Activated naive CD8-positive, alpha-beta T cell treated with anti-CD3 and anti-CD28 coated beads, Interleukin-2, amount 50 U/mL, for 24 hours (primary cell): ENCODE measurements around the gene SRXN1.

Experiments used
- ATAC-seq: fragments of 150-1000 bp; cut with Tn5 transposase; one replicate; pipeline ENCODE4 v1.10.0; 2021
- DNase-seq: peaks from one replicate; pipeline ENCODE4 v3.0.0; 2021
- H3K27ac Mint-ChIP-seq: one replicate; pipeline ENCODE4 v1.8.0; 2021; ENCODE audit warnings: mild to moderate bottlenecking, mixed read lengths
- H3K27me3 Mint-ChIP-seq: one replicate; pipeline ENCODE4 v1.8.0; 2021; ENCODE audit warnings: mixed read lengths
- H3K36me3 Mint-ChIP-seq: one replicate; pipeline ENCODE4 v1.8.0; 2021; ENCODE audit warnings: low read depth, mixed read lengths
- H3K4me1 Mint-ChIP-seq: one replicate; pipeline ENCODE4 v1.8.0; 2021; ENCODE audit warnings: mixed read lengths
- H3K4me3 Mint-ChIP-seq: one replicate; pipeline ENCODE4 v1.8.0; 2021; ENCODE audit warnings: mild to moderate bottlenecking, moderate library complexity, mixed read lengths
- H3K9me3 Mint-ChIP-seq: one replicate; pipeline ENCODE4 v1.8.0; 2021; ENCODE audit warnings: mixed read lengths

SRXN1 gene

DNA sequence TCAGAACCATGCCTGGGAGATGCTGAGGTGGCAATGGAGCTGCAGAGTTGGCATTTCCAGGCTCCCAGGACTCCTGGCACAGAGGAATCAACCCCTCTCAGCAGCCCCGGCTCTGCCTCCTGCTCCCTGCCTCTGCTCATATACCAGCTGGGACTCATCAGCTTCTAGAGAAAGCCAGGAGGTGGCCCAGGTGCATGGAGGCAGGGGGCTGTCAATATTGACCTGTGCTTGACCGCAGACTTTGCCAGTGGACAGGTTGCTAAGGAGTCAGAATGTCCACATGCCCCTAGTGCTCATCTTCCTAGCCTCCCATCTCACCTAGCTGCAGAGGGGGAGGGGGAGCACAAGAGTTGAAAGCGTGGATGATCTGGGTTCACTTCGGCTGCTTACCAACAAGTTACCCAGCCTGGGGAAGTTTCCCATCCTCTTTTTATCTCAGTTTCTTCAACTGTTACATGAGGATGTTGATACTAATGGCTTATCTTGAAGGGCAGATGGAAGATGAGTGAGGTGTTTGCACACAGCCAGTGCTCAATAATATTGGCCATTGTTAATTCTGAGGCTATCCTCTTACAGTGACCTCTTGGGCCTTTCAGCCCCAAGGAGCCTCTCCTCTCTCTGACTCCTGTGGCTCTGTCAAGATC lies 31.8 kb upstream of the SRXN1 start:
- ATAC-seq: no peak
- Mint-ChIP-seq H3K4me3 (no peak overlapping the region), H3K27ac (no peak overlapping the region), H3K27me3 (peaks cover 17% of the 10 kb centered on the region), H3K9me3 (no peaks in the 10 kb centered on the region), H3K4me1 (no peaks in the 10 kb centered on the region), H3K36me3 (no peaks in the 10 kb centered on the region)
- no peak for DNase-seq

DNA sequence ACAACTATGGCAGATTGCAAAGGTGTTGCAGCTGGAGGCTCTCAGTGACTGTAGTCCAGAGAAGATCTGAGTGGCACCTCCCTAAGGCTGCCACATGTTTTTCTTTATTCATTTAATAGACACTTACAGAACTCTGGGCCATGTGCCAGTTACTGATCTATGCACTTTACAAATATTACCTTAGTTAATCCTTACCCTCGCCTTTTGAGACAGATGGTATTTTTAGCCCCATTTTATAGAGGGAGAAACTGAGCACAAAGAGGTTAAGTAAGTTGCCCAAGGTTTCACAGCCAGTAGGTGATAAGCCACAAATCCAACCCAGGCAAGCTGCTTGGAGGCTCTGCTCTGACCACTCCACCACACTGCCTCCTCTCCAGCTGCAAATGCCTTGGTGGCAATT lies 29.1 kb upstream of the SRXN1 start:
- Mint-ChIP-seq H3K4me1 (no peaks in the 10 kb centered on the region), H3K9me3 (no peaks in the 10 kb centered on the region), H3K4me3 (no peak overlapping the region), H3K36me3 (no peaks in the 10 kb centered on the region), H3K27ac (no peak overlapping the region), H3K27me3 (peaks cover 27% of the 10 kb centered on the region)
- no peak for DNase-seq
- ATAC-seq: no peak

DNA sequence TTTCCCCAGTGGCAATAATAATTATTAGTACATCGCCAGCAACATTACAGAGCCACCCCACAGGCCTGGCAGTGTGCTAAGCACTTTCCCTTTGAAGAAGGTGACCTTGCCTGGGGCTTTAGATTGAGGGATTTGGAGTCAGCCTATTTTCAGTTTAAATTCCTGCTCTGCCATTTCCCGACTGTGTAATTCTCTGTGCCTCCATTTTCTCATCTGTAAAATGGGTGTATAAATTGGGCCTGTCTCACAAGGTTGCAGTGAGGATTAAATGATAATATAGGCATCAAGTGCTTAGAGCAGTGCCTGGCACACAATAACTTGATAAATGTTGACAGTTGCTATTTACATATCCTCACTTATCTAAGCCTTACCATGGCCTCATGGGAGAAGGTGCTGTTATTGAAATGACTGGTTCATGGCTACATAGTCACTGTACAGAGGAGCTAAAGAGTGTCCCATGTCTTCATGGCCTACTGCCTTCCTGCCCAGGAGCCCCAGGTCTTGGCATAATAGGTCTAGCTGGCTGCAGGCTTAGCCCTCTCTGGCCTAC lies 27.7 kb upstream of the SRXN1 start:
- H3K36me3 Mint-ChIP-seq: no peaks in the 10 kb centered on the region
- DNase-seq (no peak), ATAC-seq (no peak)
- H3K4me3 Mint-ChIP-seq: no peak overlapping the region
- H3K27ac Mint-ChIP-seq: no peak overlapping the region
- no peaks in the 10 kb centered on the region for H3K9me3 Mint-ChIP-seq
- H3K4me1 Mint-ChIP-seq: peaks cover 7% of the 10 kb centered on the region
- H3K27me3 Mint-ChIP-seq: peaks cover 37% of the 10 kb centered on the region

DNA sequence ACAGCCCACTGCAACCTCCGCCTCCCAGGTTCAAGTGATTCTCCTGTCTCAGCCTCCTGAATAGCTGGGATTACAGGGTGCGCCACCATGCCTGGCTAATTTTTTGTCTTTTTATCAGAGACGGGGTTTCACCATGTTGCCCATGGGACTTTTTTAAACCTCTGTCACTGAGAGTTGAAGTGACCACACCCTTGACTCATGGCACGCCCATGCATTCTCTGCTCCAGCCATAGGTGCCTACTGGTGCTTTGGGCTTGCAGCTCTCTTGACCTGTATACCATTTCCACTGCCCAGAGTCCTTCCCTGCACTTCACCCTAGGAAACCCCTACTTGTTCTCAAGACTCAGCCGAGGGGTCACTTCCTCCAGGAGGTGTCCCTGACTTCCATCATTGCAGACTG lies 25.0 kb upstream of the SRXN1 start:
- H3K27ac Mint-ChIP-seq: no peak overlapping the region
- ATAC-seq (no peak), DNase-seq (no peak)
- no peak overlapping the region for H3K4me3 Mint-ChIP-seq
- H3K36me3 Mint-ChIP-seq: no peaks in the 10 kb centered on the region
- peaks cover 9% of the 10 kb centered on the region for H3K4me1 Mint-ChIP-seq
- H3K27me3 Mint-ChIP-seq: peaks cover 57% of the 10 kb centered on the region
- no peaks in the 10 kb centered on the region for H3K9me3 Mint-ChIP-seq

DNA sequence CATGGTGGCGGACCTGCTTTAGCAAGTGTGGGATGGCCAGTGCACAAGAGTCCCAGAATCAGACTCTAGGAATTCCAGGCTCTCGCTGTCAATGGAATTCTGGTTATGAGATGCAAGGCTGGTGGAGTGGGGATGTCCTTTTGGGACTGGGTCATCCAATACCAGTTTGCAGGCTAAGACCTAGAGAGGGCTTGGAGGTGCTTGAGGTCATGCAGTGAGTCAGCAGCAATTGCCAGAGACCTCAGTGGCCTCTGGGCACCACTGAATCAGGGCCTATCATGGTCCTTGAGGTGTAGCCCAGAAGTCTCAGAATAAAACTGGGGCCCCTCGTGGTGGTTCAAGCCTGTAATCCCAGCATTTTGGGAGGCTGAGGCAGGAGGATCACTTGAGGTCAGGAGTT lies 24.0 kb upstream of the SRXN1 start:
- DNase-seq: no peak
- H3K4me3 Mint-ChIP-seq: no peak overlapping the region
- H3K4me1 Mint-ChIP-seq: peaks cover 9% of the 10 kb centered on the region
- H3K27me3 Mint-ChIP-seq: peaks cover 65% of the 10 kb centered on the region
- H3K36me3 Mint-ChIP-seq: no peaks in the 10 kb centered on the region
- ATAC-seq: no peak
- no peak overlapping the region for H3K27ac Mint-ChIP-seq
- H3K9me3 Mint-ChIP-seq: no peaks in the 10 kb centered on the region

DNA sequence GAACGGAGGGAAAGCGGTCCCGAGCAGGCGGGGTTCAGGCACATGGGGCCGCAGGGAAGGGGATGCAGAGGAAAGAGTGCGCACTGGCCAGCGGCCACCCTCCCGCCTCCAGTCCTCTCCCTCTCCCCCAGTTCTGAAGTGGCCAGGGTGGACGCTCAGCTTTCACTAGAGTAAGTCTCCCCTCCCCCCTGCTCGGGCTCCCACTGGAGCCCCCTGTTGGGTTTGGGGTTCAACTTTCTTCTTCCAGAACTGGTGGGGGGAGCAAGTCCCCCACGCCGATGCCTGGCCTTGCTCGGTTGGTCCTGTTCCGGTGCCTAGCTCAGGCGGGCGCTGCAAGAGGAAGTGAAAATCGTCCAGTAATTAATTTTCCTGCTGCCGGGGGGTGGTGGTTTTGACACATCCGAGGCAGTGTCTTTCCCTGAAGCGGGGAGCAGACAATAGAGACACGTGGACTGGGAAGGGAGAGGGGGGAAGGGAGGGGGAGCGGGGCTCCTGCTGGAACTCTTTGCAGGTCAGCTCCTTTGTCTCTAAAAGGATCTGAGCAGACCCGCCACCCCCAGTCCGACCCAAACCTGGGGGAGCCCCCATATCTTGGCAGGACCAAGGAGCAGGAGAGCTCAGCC lies 23.4 kb upstream of the SRXN1 start:
- H3K4me3 Mint-ChIP-seq: no peak overlapping the region
- peaks cover 9% of the 10 kb centered on the region for H3K4me1 Mint-ChIP-seq
- no peaks in the 10 kb centered on the region for H3K36me3 Mint-ChIP-seq
- H3K27me3 Mint-ChIP-seq: peaks cover 70% of the 10 kb centered on the region
- ATAC-seq: no peak
- DNase-seq: no peak
- no peaks in the 10 kb centered on the region for H3K9me3 Mint-ChIP-seq
- no peak overlapping the region for H3K27ac Mint-ChIP-seq

DNA sequence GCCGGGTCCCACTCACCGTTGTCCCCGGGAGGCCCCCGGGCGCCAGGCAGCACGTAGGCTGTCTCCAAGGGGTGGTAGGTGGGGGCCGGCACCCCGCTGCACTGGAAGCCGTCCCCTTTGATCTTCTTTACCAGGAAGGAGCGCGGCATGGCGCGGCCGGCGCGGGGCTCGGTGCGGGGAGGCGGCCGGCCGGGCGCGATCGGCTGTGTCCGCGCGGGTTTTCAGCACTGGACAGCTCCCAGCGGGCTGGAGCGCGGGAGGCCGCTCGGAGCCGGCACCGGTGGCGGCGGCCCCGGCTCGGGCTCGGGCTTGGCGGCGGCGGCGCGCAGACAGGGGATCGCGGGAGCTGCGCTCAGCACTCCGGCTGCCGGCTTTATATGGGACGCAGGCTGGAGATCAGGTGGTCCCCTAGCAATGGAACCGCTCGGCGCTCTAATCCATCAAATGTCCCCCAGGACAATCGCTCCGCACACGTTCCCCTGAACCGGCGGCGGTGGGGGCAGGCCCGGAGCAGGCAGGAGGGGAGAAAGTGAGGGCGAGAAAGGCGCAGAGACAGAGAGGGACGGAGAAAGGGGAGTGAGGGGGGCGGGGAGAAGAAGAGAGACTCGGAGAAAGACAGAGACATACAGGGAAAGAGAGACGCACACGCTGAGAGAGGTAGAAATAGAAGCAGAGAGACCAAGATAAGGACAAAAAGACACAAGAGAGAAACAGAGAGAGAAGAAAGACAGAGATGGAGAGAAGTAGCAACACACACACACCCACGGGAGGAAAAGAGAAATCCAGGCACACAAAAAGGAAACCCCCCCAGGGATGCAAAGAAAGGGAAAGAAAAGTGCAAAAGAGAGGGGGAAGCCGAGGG lies 22.7 kb upstream of the SRXN1 start, which contains the start of gene SCRT2:
Gene SCRT2 (minus strand): TSS at position 350 of the 862 bp plus-strand sequence. CDS start 201 bp downstream, at position 149.
- Mint-ChIP-seq H3K27me3 (peaks cover 77% of the 10 kb centered on the region), H3K27ac (no peak within 1 kb of the TSS), H3K36me3 (no peaks in the 10 kb centered on the region), H3K9me3 (no peaks in the 10 kb centered on the region), H3K4me1 (peaks cover 9% of the 10 kb centered on the region), H3K4me3 (no peak within 1 kb of the TSS)
- peak; percentile 68 for DNase-seq
- ATAC-seq: peak; percentile 60

DNA sequence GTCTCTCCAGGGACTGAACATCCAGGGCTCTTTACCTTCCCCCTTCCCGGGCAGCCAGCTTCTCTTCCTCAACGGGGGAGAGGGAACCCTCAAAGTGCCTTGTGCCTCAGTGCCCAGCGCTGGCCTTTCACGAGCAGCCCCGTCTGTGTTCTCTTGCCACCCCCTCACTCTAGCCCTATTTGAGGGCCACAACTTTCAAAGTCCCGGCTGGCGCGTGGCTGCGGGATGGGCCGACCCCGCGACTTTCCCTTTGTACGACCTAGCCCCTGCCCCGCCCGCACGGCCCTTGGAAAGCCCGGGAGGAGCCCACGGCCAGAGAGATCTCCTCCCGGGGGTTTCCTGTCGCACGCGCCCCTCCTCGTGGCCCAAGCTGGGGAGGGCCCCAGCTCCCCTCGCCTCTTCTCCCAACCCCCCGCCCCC lies 22.0 kb upstream of the SRXN1 start:
- H3K4me1 Mint-ChIP-seq: peaks cover 9% of the 10 kb centered on the region
- DNase-seq (no peak), ATAC-seq (no peak)
- H3K9me3 Mint-ChIP-seq: no peaks in the 10 kb centered on the region
- peaks cover 80% of the 10 kb centered on the region for H3K27me3 Mint-ChIP-seq
- H3K27ac Mint-ChIP-seq: no peak overlapping the region
- H3K4me3 Mint-ChIP-seq: no peak overlapping the region
- H3K36me3 Mint-ChIP-seq: no peaks in the 10 kb centered on the region

DNA sequence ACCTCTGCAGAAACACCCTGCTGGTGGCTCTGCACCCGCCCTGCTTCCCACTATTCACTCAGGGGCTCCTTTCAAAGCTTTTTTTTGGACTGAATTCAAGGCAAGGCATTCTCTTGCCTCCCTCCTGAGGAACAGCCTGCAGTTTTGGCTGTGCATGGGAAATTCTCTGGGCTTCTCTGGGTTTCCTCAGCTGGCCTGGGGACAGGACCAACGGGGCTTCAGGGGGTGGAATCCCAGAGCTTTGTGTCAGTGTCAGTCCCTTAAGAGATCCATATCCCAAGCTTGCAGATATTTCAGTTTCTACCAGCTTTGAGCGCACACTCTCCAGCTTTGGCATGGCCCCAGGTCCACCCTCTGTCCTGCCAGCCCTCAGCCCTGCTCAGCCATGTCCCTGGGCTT lies 20.6 kb upstream of the SRXN1 start:
- no peak for ATAC-seq
- no peak overlapping the region for H3K4me3 Mint-ChIP-seq
- peaks cover 9% of the 10 kb centered on the region for H3K4me1 Mint-ChIP-seq
- H3K27me3 Mint-ChIP-seq: peaks cover 72% of the 10 kb centered on the region
- no peaks in the 10 kb centered on the region for H3K36me3 Mint-ChIP-seq
- H3K9me3 Mint-ChIP-seq: no peaks in the 10 kb centered on the region
- DNase-seq: no peak
- H3K27ac Mint-ChIP-seq: no peak overlapping the region

DNA sequence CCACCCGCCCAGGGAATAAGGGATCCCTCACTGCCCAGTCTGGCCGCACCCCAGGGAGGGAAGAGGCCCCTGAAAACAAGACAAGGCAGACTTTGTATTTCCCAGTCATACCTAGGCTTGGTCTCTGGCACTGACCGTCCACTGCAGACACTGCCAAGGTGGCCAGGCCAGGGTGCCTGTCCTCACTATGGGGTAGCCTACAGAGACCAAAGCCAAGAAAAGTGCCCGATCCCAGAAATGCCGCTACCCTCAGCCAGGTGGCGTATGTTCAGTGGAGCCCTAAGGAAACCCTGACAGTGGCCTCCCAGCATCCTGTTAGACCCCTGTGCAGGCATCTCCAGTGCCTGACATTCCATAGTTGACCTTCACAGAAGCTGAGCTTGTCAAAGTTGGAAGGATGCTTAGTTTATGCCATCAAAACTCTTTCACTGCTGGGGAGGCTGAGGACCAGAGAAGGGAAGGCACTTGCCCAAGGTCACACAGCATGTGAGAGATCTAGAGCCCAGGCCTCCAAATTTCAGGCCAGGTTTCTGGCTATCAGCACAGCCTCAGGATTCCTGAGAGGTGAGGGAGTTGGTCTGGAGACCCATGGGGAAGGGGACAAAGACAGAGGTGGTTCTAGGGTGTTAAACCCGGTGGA lies 20.1 kb upstream of the SRXN1 start:
- Mint-ChIP-seq H3K4me1 (peaks cover 9% of the 10 kb centered on the region), H3K4me3 (no peak overlapping the region), H3K27me3 (peaks cover 71% of the 10 kb centered on the region), H3K9me3 (no peaks in the 10 kb centered on the region), H3K27ac (no peak overlapping the region), H3K36me3 (no peaks in the 10 kb centered on the region)
- DNase-seq: no peak
- ATAC-seq: no peak

DNA sequence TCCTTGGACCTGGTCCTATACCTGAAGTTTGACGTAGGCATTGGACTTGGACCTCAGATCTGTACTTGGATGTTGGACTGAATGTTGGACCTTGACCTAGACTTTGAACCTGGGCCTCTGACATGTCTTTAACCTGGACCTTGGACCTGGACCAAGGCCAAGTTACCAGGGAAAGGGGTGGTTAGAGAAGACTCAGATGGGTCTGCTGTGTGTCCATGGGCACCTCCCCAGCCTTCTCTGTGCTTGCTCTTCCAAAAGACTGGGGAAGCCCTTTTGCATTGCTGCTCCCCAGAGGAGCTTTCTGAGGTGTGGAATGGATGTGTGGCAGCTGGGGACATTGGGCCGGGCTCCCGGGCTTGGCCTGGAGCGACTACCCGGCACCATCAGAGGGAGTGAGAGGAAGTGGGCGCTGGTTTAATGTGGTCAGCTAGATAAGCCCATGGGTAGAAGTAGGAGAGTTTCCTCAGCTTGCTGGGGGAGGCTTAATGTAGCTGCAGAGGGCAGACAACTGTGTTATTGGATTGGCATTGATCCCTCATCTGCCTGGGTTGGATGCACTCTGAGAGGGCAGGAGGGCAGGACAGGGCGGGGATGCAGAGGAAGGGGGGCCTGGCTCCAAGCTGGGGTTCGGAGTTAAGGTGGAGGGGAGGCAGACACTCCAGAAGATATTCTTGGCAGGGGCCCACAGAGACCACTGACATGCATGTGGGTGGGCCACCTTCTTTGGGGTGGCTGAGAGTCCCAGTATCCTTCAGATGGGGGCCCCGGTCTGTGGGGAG lies 18.4 kb upstream of the SRXN1 start:
- Mint-ChIP-seq H3K9me3 (no peaks in the 10 kb centered on the region), H3K4me3 (no peak overlapping the region), H3K36me3 (no peaks in the 10 kb centered on the region), H3K27me3 (peaks cover 66% of the 10 kb centered on the region), H3K4me1 (peaks cover 8% of the 10 kb centered on the region), H3K27ac (no peak overlapping the region)
- ATAC-seq (no peak), DNase-seq (no peak)

DNA sequence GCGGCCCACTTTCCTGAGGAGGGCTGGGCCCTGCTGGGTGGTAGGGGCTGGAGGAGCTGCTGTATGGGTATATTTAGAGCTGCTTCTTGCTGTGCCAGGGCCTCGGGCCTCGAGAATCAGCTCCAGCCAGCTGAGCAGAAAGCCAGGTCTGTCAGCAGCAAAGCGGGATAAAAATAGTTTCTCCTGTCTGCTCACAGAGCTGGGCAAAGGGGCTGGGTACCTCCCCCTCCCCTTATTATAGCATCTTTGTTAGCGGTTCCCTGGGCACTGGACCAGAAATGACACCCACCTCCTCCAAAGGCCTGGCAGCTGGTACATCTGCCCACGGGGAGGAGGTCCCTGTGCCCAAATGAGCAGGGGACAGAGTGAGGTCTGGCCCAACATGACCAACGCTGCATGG lies 16.6 kb upstream of the SRXN1 start:
- H3K4me1 Mint-ChIP-seq: peaks cover 2% of the 10 kb centered on the region
- H3K27me3 Mint-ChIP-seq: peaks cover 70% of the 10 kb centered on the region
- ATAC-seq: no peak
- DNase-seq: no peak
- no peak overlapping the region for H3K4me3 Mint-ChIP-seq
- no peaks in the 10 kb centered on the region for H3K36me3 Mint-ChIP-seq
- no peak overlapping the region for H3K27ac Mint-ChIP-seq
- no peaks in the 10 kb centered on the region for H3K9me3 Mint-ChIP-seq

DNA sequence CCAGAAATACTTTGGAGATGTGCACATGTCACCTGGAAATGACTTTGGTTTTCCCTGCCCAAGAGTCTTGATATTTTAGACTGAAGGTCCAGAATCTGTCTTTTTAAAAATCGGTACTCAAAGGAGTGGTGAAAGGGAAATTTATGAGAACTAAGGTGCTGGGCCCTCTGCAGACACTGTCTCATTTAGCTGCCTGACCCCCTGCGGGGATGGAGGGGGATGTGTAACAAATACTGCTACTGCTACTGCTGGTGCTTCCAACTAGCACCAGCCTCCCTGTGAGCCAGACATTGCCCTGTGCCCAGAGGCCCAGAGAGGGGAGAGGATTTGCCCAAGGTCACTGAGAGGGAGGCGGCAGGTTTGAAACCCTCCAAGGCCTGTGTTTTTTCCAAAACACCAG lies 15.6 kb upstream of the SRXN1 start:
- Mint-ChIP-seq H3K4me1 (no peaks in the 10 kb centered on the region), H3K27me3 (peaks cover 62% of the 10 kb centered on the region), H3K36me3 (no peaks in the 10 kb centered on the region), H3K27ac (no peak overlapping the region), H3K4me3 (no peak overlapping the region), H3K9me3 (no peaks in the 10 kb centered on the region)
- DNase-seq (no peak), ATAC-seq (no peak)

DNA sequence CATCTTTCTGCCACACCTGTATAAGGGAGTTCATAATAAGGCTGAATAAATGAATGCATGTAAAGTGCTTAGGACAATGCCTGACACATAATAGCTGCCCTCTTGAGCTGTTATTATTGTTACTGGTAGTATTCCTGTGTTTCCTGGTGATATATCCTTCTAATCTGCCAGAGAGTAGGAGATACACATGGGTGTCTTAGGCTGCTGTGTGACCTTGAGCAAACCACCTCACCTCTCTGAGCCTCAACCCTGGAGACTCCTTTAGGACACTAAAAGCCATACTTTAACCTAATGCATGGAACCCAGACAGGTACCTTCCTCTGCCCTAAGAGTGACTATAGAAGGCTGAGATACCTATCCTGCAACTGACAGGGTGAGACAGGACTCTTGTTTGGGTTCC lies 15.1 kb upstream of the SRXN1 start:
- peaks cover 61% of the 10 kb centered on the region for H3K27me3 Mint-ChIP-seq
- H3K4me1 Mint-ChIP-seq: peaks cover 2% of the 10 kb centered on the region
- ATAC-seq (no peak), DNase-seq (no peak)
- no peak overlapping the region for H3K4me3 Mint-ChIP-seq
- no peaks in the 10 kb centered on the region for H3K9me3 Mint-ChIP-seq
- no peak overlapping the region for H3K27ac Mint-ChIP-seq
- no peaks in the 10 kb centered on the region for H3K36me3 Mint-ChIP-seq
